ENCODE data around the gene FOXD4.
"Not testable (repeated sequence)": the region's sequence is repeated elsewhere in the genome, so short reads cannot be mapped to it uniquely, and the experiment has no call there.

The FOXD4 gene

GRCh38 chr9:110672-111071 is 7.5 kb downstream of the FOXD4 start:
- not testable (repeated sequence) for DNase-seq (ENCODE audit: low spot score); H3K14ac ChIP-seq (ENCODE audit: low read length)

GRCh38 chr9:109540-109939 is 8.7 kb downstream of the FOXD4 start:
- H3K79me1 ChIP-seq (ENCODE audit: low read depth, low read length); H3K9ac ChIP-seq (ENCODE audit: low read depth, low read length, poor library complexity); H2BK15ac ChIP-seq (ENCODE audit: low read length); H3K4me3 ChIP-seq (ENCODE audit: low read length in 2 of 2); H4K8ac ChIP-seq (ENCODE audit: low read depth, low read length); H3K23ac ChIP-seq (ENCODE audit: low read depth, low read length, poor library complexity); H3K18ac ChIP-seq (ENCODE audit: low read length); H3K14ac ChIP-seq (ENCODE audit: low read length); H3K36me3 ChIP-seq (replicated peaks in 1 of 2; ENCODE audit: control insufficient read depth in 2 of 2, insufficient read depth in 2 of 2, low read length in 2 of 2); H2BK12ac ChIP-seq (ENCODE audit: low read length); H4K91ac ChIP-seq (ENCODE audit: low read depth, low read length, poor library complexity); H3K4ac ChIP-seq (ENCODE audit: low read length); H2BK120ac ChIP-seq (ENCODE audit: low read depth, low read length); H2AK5ac ChIP-seq (ENCODE audit: low read depth, low read length); H2BK5ac ChIP-seq (ENCODE audit: low read length); H3K4me2 ChIP-seq (ENCODE audit: insufficient read depth, low read length, poor library complexity, severe bottlenecking); H3K9me3 ChIP-seq (replicated peaks in 1 of 2; ENCODE audit: control insufficient read depth in 2 of 2, insufficient read depth in 1 of 2, low read depth in 1 of 2, low read length in 2 of 2); H2AFZ ChIP-seq (ENCODE audit: low read length); DNase-seq (ENCODE audit: low spot score); H3K4me1 ChIP-seq (ENCODE audit: control insufficient read depth in 2 of 2, insufficient read depth in 1 of 2, low read depth in 1 of 2, low read length in 2 of 2); H3K27ac ChIP-seq (replicated peaks; ENCODE audit: low read length): not testable (repeated sequence)
- H3K27me3 ChIP-seq (ENCODE audit: control insufficient read depth in 3 of 3, insufficient read depth in 3 of 3, low read depth in 1 of 3, low read length in 3 of 3): peaks cover 8 to 51% (median 36%) of the 10 kb centered on the region in 3 experiments
- WGBS, 2 donors (ENCODE audit: extremely low coverage in 2 of 2, insufficient read length in 2 of 2, insufficient replicate concordance in 1 of 2): no CpG with 5 or more reads among the region's 8 CpGs

More at GRCh38 chr9:110672-111071, 7.5 kb downstream of the FOXD4 start:
- H3K27ac ChIP-seq (replicated peaks; ENCODE audit: low read length); H2AK5ac ChIP-seq (ENCODE audit: low read depth, low read length); H2BK12ac ChIP-seq (ENCODE audit: low read length); H3K36me3 ChIP-seq (replicated peaks in 1 of 2; ENCODE audit: control insufficient read depth in 2 of 2, insufficient read depth in 2 of 2, low read length in 2 of 2); H3K18ac ChIP-seq (ENCODE audit: low read length); H3K23ac ChIP-seq (ENCODE audit: low read depth, low read length, poor library complexity); H2BK5ac ChIP-seq (ENCODE audit: low read length); H2BK120ac ChIP-seq (ENCODE audit: low read depth, low read length); H3K4ac ChIP-seq (ENCODE audit: low read length); H3K9me3 ChIP-seq (replicated peaks in 1 of 2; ENCODE audit: control insufficient read depth in 2 of 2, insufficient read depth in 1 of 2, low read depth in 1 of 2, low read length in 2 of 2); H4K8ac ChIP-seq (ENCODE audit: low read depth, low read length); H3K4me1 ChIP-seq (ENCODE audit: control insufficient read depth in 2 of 2, insufficient read depth in 1 of 2, low read depth in 1 of 2, low read length in 2 of 2); H2BK15ac ChIP-seq (ENCODE audit: low read length); H3K79me1 ChIP-seq (ENCODE audit: low read depth, low read length); H3K9ac ChIP-seq (ENCODE audit: low read depth, low read length, poor library complexity); H4K91ac ChIP-seq (ENCODE audit: low read depth, low read length, poor library complexity); H2AFZ ChIP-seq (ENCODE audit: low read length); H3K4me3 ChIP-seq (ENCODE audit: low read length in 2 of 2); H3K4me2 ChIP-seq (ENCODE audit: insufficient read depth, low read length, poor library complexity, severe bottlenecking): not testable (repeated sequence)
- H3K27me3 ChIP-seq (ENCODE audit: control insufficient read depth in 3 of 3, insufficient read depth in 3 of 3, low read depth in 1 of 3, low read length in 3 of 3): peaks cover 13 to 59% (median 43%) of the 10 kb centered on the region in 3 experiments
- WGBS, 2 donors (ENCODE audit: extremely low coverage in 2 of 2, insufficient read length in 2 of 2, insufficient replicate concordance in 1 of 2): no CpG with 5 or more reads among the region's 4 CpGs

- H4K91ac ChIP-seq (ENCODE audit: low read depth, low read length, poor library complexity); H3K4me1 ChIP-seq (ENCODE audit: control insufficient read depth in 2 of 2, insufficient read depth in 1 of 2, low read depth in 1 of 2, low read length in 2 of 2); H2AFZ ChIP-seq (ENCODE audit: low read length); H2AK5ac ChIP-seq (ENCODE audit: low read depth, low read length); H3K4ac ChIP-seq (ENCODE audit: low read length); H2BK120ac ChIP-seq (ENCODE audit: low read depth, low read length); DNase-seq (ENCODE audit: low spot score); H3K18ac ChIP-seq (ENCODE audit: low read length); H2BK12ac ChIP-seq (ENCODE audit: low read length); H2BK15ac ChIP-seq (ENCODE audit: low read length); H3K27ac ChIP-seq (replicated peaks; ENCODE audit: low read length); H4K8ac ChIP-seq (ENCODE audit: low read depth, low read length); H3K36me3 ChIP-seq (replicated peaks in 1 of 2; ENCODE audit: control insufficient read depth in 2 of 2, insufficient read depth in 2 of 2, low read length in 2 of 2); H3K79me1 ChIP-seq (ENCODE audit: low read depth, low read length); H3K14ac ChIP-seq (ENCODE audit: low read length); H3K9me3 ChIP-seq (replicated peaks in 1 of 2; ENCODE audit: control insufficient read depth in 2 of 2, insufficient read depth in 1 of 2, low read depth in 1 of 2, low read length in 2 of 2); H3K4me3 ChIP-seq (ENCODE audit: low read length in 2 of 2); H2BK5ac ChIP-seq (ENCODE audit: low read length); H3K9ac ChIP-seq (ENCODE audit: low read depth, low read length, poor library complexity); H3K23ac ChIP-seq (ENCODE audit: low read depth, low read length, poor library complexity); H3K4me2 ChIP-seq (ENCODE audit: insufficient read depth, low read length, poor library complexity, severe bottlenecking): not testable (repeated sequence)
- peaks cover 6 to 48% (median 30%) of the 10 kb centered on the region in 3 experiments for H3K27me3 ChIP-seq (ENCODE audit: control insufficient read depth in 3 of 3, insufficient read depth in 3 of 3, low read depth in 1 of 3, low read length in 3 of 3)
- WGBS, 2 donors (ENCODE audit: extremely low coverage in 2 of 2, insufficient read length in 2 of 2, insufficient replicate concordance in 1 of 2): no CpG with 5 or more reads among the region's 22 CpGs
These were observed 9.3 kb downstream of the FOXD4 start for GRCh38 chr9:108742-109495.

- peaks cover 0 to 31% (median 16%) of the 10 kb centered on the region in 3 experiments for H3K27me3 ChIP-seq (ENCODE audit: control insufficient read depth in 3 of 3, insufficient read depth in 3 of 3, low read depth in 1 of 3, low read length in 3 of 3)
- not testable (repeated sequence) for H2BK120ac ChIP-seq (ENCODE audit: low read depth, low read length); H4K91ac ChIP-seq (ENCODE audit: low read depth, low read length, poor library complexity); H3K23ac ChIP-seq (ENCODE audit: low read depth, low read length, poor library complexity); H2BK15ac ChIP-seq (ENCODE audit: low read length); H3K36me3 ChIP-seq (replicated peaks in 1 of 2; ENCODE audit: control insufficient read depth in 2 of 2, insufficient read depth in 2 of 2, low read length in 2 of 2); H3K79me1 ChIP-seq (ENCODE audit: low read depth, low read length); H4K8ac ChIP-seq (ENCODE audit: low read depth, low read length); H2AFZ ChIP-seq (ENCODE audit: low read length); H3K18ac ChIP-seq (ENCODE audit: low read length); H3K4ac ChIP-seq (ENCODE audit: low read length); H3K4me2 ChIP-seq (ENCODE audit: insufficient read depth, low read length, poor library complexity, severe bottlenecking); H3K9ac ChIP-seq (ENCODE audit: low read depth, low read length, poor library complexity); H3K4me1 ChIP-seq (ENCODE audit: control insufficient read depth in 2 of 2, insufficient read depth in 1 of 2, low read depth in 1 of 2, low read length in 2 of 2); H3K4me3 ChIP-seq (ENCODE audit: low read length in 2 of 2); H2BK12ac ChIP-seq (ENCODE audit: low read length); H3K14ac ChIP-seq (ENCODE audit: low read length); H2AK5ac ChIP-seq (ENCODE audit: low read depth, low read length); H2BK5ac ChIP-seq (ENCODE audit: low read length); H3K27ac ChIP-seq (replicated peaks; ENCODE audit: low read length); H3K9me3 ChIP-seq (replicated peaks in 1 of 2; ENCODE audit: control insufficient read depth in 2 of 2, insufficient read depth in 1 of 2, low read depth in 1 of 2, low read length in 2 of 2); DNase-seq (ENCODE audit: low spot score)
- no CpG with 5 or more reads among the region's 8 CpGs for WGBS, 2 donors (ENCODE audit: extremely low coverage in 2 of 2, insufficient read length in 2 of 2, insufficient replicate concordance in 1 of 2)
These were observed 12.2 kb downstream of the FOXD4 start for GRCh38 chr9:105991-106390.
